VCaP (cell line): ENCODE results near the gene PDE10A.

Experiments used
- H3K27ac ChIP-seq: fragments of 450-650 bp; 2 replicates; pipeline ENCODE4 v1.5.1; 2017
- TF ChIP-seq, protein P1 (sequence below): fragments of 450-650 bp; conservative IDR thresholded peaks from 2 replicates; pipeline ENCODE4 v1.5.1; 2017; ENCODE audit warnings: mild to moderate bottlenecking, moderate library complexity

The PDE10A gene

GRCh38 chr6:165665384-165665672 is 2.3 kb upstream of the PDE10A start:
- TF ChIP-seq, protein P1, sequence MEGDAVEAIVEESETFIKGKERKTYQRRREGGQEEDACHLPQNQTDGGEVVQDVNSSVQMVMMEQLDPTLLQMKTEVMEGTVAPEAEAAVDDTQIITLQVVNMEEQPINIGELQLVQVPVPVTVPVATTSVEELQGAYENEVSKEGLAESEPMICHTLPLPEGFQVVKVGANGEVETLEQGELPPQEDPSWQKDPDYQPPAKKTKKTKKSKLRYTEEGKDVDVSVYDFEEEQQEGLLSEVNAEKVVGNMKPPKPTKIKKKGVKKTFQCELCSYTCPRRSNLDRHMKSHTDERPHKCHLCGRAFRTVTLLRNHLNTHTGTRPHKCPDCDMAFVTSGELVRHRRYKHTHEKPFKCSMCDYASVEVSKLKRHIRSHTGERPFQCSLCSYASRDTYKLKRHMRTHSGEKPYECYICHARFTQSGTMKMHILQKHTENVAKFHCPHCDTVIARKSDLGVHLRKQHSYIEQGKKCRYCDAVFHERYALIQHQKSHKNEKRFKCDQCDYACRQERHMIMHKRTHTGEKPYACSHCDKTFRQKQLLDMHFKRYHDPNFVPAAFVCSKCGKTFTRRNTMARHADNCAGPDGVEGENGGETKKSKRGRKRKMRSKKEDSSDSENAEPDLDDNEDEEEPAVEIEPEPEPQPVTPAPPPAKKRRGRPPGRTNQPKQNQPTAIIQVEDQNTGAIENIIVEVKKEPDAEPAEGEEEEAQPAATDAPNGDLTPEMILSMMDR = no peak
- no peak overlapping the region for H3K27ac ChIP-seq

DNA sequence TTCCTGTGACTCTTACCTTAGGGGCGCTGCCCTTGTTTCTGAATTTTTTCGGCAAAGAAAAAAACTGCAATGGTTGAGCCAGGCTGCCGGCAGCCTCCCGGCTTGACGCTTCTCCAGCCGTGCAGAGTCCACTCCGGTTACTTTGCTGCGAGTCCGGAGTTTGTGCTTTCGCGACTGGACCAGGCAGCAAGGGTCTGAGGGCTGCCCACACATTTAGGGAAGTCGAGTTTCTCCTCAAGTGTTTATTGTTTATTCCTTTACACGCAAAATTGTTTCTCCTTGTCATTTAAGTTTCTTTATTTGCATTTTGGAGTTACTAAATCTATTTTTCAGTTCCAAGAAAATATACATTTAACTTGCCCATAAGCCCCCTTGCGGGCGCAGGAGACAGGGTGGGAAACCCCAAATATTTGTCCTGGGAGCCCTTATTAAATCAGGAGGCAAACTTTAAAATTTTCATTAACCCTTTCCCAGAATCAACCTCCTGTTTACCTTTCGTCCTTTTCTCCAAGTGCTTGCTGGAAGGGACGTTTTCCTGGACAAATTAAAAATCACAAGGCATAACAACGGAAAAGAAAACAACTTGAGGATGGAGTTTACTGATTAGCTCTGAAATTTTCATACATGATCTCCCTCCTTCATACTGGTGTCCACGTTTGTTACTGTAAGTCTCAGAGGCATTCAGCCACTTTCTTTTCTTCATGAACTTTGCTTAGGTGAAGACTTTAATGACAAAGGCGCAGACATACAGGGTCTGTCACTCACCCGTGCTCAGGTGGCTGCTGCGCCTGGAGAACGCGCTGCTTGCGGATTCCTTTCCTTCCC is 1.7 kb upstream of the PDE10A start:
- H3K27ac ChIP-seq = no peak overlapping the region
- TF ChIP-seq, protein P1 = no peak

DNA sequence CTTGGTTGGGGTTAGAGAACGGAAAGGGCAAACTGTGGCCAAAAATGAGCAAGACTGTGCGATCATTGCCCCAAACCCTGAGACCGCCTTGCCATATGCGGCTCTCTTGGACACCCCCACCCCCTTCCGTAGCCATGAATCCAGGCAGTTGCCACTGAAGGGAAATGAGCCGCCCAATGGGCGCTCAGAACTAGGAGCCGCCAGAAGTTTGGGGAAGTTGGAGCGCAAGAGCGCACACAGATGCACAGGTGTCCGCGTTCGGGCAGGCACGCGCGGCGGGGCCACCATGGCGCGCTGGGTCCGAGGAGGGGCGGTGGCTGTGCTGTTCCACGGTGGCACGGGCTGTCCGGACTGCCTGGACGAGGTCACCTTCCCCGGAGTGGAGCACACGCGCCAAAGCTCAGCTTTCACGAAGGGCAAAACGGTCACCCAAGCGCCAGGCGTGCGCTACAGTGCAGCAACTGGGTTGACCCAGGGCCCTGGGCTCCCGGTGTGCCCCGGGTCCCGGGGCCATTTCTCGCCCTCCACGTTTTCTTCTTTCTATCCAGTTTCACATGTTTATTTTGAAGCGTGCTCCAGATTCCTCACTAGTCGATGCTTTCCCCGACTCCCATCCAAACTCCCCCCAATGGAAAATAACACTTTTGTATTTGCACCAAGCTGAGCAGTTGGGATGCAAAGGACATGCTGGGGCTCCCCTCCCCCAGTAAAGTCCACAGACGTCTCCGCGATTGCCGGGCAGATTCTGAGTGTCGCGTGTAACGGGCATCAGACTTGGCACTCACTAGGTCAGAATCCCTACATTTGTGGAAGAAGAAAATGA is 906 bp upstream of the PDE10A start:
- TF ChIP-seq, protein P1 = no peak
- no peak overlapping the region for H3K27ac ChIP-seq

GRCh38 chr6:165663377-165663735 is 315 bp upstream of the PDE10A start:
- TF ChIP-seq, protein P1 = no peak
- no peak overlapping the region for H3K27ac ChIP-seq

GRCh38 chr6:165662041-165662748 is 846 bp downstream of the PDE10A start:
- TF ChIP-seq, protein P1 = no peak
- no peak overlapping the region for H3K27ac ChIP-seq

- TF ChIP-seq, protein P1 = no peak
- no peak overlapping the region for H3K27ac ChIP-seq
Observed at GRCh38 chr6:165661664-165662025, 1.4 kb downstream of the PDE10A start.

- TF ChIP-seq, protein P1 = no peak
- H3K27ac ChIP-seq = no peak overlapping the region
Observed at GRCh38 chr6:165660857-165661663, 2.0 kb downstream of the PDE10A start.
